Activated T-helper 1 cell treated with Interleukin-2 at 50 U/mL for 16 hours (primary cell): ENCODE data around the gene RAD51B.
"Not testable (repeated sequence)": the region's sequence is repeated elsewhere in the genome, so short reads cannot be mapped to it uniquely, and the experiment has no call there.

ENCODE experiments used
- DNase-seq: peaks from one replicate; pipeline ENCODE4 v3.0.0-alpha.2; 2020; ENCODE audit warnings: low read depth

Gene RAD51B

DNA sequence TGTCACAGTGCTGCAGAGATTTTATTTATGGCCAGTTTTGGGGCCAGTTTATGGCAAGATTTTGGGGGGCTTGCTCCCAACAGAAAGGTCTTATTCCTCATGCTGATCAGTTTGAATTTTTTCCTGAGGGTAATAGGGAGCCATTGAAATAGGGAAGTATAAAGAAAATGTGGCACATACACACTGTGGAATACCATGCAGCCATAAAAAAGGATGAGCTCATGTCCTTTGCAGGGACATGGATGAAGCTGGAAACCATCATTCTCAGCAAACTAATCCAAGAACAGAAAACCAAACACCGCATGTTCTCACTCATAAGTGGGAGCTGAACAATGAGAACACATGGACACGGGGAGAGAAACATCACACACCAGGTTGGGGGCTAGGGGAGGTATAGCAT lies 483.4 kb downstream of the RAD51B start:
- DNase-seq = not testable (repeated sequence)

DNA sequence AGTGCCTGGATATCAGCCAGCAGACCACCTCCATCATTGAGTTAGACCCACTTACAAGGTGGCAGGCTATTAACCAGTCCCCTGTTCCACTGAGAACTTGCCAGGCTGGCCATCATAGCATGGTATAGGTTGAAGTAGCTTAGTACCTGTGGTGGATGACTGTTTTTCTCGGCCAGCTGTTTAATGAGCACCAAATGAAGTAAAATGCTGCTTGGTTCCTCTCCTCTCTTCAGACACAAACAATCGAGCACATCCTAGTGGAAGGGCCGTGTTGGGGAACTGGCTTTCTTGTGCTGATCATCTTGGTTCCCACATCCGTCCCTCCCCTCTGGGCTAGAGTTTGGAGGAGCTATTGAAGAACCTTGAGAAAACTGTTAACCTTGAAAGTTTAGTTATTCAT lies 486.2 kb downstream of the RAD51B start:
- DNase-seq = no peak

- no peak for DNase-seq
These were observed 486.8 kb downstream of the RAD51B start for GRCh38 chr14:68306265-68306933.

DNA sequence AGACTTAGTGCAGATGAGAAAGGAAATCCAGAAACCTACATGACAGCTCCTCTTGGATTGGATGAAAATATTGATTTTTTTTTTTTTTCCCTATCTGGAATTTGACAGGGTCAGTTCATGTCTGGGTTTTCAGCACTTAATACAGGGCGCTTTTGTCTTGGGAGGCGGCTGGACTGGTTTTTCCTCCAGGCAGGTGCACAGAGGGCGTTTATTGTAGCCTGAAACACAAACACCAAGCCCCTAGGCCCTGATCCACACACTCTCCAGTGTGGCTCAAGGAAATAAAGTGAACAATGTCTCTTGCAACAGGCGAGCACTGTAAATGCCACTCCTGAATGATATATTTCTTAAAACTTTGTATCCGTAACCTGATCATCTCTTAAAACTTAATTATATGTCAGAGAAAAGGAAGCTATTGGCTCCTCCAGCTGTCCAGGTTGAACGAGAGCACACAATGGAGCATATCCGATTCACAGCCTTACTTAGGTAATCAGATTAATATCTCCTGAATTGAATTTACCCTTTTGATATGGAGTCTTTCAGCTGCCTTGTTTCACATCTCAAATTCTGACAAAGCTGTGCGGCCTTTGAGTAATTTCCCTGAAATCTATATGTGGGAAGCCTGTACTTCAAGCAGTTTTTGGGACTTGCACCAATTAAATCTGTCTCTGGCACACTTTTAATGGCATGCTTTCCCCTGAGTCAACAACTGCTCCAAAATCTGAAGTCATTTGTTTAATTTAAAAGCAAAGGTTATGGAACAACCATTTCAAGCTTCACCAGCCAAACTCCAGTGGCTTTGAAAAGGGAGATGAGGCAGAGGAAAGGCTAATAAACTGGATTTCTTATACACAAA lies 487.6 kb downstream of the RAD51B start:
- no peak for DNase-seq

DNA sequence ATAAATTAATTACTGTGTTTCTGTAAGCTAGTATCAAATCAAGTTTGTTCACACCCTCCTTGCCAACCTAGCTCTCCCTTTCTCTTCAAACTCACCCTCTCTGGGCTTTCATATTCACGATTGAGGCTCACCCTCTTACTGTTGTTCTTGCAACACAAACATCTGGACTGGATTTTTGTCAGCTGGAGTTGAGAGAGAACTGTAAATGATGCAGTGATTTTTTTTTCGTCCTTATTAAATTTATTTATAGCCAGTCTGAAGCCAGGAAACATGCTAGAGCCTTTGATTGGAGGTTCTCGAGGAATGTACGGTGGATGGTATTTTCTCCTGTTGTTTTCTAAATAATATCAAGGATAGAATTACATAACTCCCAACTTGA lies 488.2 kb downstream of the RAD51B start:
- DNase-seq = no peak

DNA sequence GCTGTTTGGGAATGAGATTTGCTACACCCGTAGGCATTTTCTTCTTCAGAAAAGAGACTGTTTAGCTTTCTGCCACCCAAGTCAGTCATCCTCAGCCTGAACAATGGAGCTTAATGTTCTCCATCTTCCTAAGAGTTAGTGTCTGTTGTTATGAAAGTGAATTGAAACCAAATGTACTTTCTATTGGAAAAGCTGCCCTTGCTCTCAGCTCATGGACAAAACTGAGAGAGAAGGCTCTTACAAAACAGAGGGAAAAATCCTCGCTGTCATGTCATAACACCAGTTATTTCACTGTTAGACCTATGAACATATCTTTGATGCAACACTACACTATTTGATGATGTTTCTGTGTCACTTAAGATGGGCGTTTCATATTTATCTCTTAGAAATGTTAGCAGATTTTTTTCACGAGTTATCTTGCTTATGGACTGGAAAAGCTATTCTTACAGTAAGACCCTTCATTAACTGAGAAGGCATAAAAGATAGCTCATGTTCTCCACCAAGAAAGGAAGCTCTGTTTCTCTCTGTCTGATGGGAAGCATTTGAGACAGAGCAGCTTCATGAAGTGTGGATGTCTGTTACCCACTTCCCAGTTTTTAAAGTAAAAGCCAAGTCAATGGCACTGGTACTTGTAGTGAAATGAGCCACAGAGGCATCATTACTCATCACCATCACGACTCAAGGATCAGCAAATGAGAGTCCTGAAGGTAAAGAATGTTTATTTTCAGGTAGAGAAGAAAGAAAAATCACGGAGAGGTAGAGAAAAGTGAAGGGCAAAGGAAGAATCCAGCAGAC lies 489.3 kb downstream of the RAD51B start:
- DNase-seq = no peak

GRCh38 chr14:68309616-68310015 lies 490.0 kb downstream of the RAD51B start:
- no peak for DNase-seq

- DNase-seq = no peak
These were observed 492.7 kb downstream of the RAD51B start for GRCh38 chr14:68312300-68312699.

GRCh38 chr14:68312884-68313610 lies 493.5 kb downstream of the RAD51B start:
- no peak for DNase-seq

DNA sequence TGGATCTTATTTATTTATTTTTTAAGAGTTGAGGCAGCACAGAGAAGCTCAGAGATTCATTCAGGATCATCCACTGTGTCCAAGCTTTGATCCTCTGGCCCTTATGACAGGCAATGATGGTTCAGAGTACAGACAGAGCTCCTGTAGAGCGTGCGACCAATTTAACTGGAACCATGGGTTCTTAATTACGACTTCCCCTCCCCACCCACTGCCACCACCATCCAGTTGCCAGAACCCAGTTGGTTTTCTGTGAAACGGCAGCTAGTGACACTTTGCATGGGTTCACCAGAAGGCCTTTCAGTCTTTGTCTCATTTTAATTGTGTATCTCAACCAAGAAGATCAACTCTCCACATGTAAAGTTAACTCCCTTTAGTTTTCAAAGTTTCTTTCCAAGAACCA lies 495.1 kb downstream of the RAD51B start:
- DNase-seq = no peak

GRCh38 chr14:68315081-68315480 lies 495.5 kb downstream of the RAD51B start:
- DNase-seq = no peak

- DNase-seq = no peak
These were observed 496.7 kb downstream of the RAD51B start for GRCh38 chr14:68316078-68316868.

DNA sequence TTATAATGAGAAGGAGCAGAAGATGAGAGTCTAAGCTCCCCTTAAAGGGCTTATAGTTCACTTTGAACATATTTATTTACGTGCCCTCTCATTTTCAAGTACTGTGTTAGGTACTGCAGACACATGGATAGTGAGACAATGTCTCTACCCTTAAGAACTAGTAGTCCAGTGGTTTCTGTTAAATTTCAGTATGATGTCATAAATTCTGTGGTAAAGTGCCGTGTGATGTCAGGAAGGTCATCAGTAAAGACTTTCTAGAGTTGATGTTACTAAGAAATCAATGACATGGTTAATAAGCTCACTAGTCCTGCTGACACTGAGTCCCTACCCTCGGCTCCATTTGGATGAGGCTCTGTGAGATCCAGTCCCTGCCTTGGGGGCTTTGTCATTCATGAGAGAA lies 497.7 kb downstream of the RAD51B start:
- DNase-seq = no peak

DNA sequence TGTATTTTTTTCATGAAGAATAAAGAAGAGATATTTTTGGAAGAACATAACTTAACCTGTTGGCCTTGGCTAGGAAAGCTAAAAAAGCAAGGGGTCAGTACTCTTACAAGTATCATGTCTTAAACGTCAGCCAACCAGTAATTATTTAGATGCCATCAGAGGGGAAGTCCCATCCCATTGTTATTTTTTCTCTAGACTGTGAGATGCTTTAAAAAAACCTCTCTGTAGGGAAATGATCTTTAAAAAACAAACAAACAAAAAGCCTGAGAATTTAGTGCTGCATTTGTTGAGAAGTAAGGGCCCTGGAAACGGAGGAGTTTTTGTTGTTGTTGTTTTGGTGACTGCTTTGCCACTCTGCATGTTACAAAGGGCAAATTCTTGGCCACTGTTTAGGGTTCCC lies 499.2 kb downstream of the RAD51B start:
- DNase-seq = no peak

- no peak for DNase-seq
These were observed 500.9 kb downstream of the RAD51B start for GRCh38 chr14:68320495-68320894.

DNA sequence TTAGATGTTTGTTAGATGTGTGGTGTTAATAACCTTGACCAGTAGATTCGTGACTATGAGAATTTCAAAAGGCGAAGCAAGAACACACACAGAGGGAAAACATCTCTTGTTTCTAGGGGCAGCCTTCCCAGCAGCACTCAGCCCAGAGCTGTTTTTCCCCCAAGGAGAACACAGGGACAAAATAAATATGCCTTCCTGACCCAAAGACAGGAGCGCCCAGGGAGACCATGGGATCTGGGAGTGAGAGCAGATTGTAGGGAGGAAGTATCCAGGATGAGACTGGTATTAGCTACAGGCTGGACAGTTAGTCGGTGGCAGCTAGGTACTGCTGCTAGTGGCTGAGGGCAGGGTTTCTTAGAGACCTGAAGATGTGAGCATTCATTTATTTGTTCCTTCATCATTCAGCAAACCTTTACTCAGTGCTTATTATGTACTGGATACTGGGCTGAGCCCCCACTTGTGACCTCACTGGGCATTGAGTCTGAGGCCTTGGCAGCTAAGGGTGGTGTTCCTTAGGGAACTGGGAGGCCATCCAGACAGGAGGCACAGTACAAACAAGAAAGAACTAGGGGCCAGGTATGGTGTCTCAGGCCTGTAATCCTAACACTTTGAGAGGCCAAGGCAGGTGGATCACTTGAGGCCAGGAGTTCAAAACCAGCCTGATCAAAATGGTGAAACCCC lies 503.5 kb downstream of the RAD51B start:
- DNase-seq = no peak

- DNase-seq = no peak
These were observed 505.8 kb downstream of the RAD51B start for GRCh38 chr14:68325267-68325807.

GRCh38 chr14:68327231-68327630 lies 507.7 kb downstream of the RAD51B start:
- DNase-seq = no peak

DNA sequence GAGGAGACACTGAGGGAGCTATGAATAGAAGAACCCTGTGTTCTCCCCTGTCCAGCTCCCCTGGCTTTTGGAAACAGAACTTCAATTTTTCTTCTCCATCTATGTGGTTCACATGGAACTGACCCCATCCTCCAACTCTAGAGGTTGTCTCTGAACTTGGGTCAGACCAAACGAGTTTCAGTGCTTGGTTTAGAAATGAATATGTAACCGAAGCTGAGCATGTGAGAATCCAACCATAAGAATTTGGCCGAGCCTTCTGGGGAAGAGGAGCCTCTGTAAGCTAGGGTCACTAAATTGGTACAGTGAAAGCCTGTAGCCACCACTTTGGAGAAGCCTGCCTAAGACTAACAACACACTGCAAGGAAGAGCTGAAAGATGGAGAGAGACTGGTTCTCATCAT lies 508.9 kb downstream of the RAD51B start:
- DNase-seq = no peak

GRCh38 chr14:68331426-68331825 lies 511.8 kb downstream of the RAD51B start:
- DNase-seq = no peak
